NCI-H2227 (cell line): ENCODE data around the gene PKIG.

Source experiments
- DNase-seq: peaks from one replicate; lab custom pipeline; 2025; ENCODE audit not compliant: unreplicated experiment; lab: John Stamatoyannopoulos, UW

PKIG gene

GRCh38 chr20:44657875-44658274 lies 75.5 kb downstream of the PKIG start:
- DNase-seq: no peak

- DNase-seq: no peak
Measured at GRCh38 chr20:44658810-44659209, 76.4 kb downstream of the PKIG start.

GRCh38 chr20:44659931-44660330 lies 77.6 kb downstream of the PKIG start:
- no peak for DNase-seq

- DNase-seq: no peak
Measured at GRCh38 chr20:44660581-44660980, 78.2 kb downstream of the PKIG start.

GRCh38 chr20:44662261-44662660 lies 79.9 kb downstream of the PKIG start:
- DNase-seq: no peak

- no peak for DNase-seq
Measured at GRCh38 chr20:44664131-44664530, 81.8 kb downstream of the PKIG start.

GRCh38 chr20:44666066-44666465 lies 83.7 kb downstream of the PKIG start:
- no peak for DNase-seq
